GM19193 (cell line): Measurements from ENCODE around the gene MTG2.

Experiments
- POLR2A ChIP-seq: IDR thresholded peaks from 4 replicates; pipeline ENCODE4 v1.6.1; 2011; ENCODE audit not compliant: insufficient read depth, insufficient read length; ENCODE audit errors: extremely low read depth

Gene MTG2

DNA sequence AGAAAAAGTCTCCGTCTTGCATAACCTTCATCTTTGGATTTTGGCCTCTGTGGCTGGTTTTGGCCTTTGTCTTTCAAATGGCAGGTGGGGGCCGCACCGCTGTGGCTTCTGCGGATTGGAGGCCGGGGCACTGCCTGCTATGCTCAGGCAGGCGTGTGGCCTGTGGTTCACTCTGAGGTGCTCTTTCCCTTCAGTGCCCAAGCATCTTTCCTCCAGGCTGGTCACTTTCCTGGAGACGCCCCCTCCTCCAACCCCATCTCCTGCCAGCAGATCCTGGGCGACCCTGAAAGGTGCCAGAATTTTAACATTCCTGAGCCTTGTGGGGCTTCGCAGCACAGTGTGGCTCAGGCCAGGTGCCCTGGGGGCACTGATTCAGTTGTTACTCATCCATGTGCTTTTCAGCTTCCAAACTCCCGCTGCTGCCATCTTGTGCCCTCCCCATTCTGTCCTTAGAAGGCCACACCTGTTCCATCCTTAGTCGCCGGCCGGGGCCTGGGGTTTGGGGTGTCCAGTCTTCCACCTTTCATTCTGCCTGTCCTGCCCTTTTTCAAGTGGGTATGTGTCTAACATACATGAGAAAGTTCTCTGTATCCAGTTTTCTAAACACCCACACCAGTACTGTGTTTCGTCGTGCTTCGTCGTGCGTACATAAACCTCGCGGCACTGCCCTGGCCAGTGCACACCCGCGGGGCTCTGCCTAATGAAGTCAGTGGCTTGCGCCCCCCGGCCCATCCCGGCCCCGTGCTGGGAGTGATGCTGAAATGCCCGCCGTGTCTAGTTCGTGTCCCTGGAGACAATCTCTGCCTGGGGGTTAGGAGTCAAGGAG lies 27.2 kb upstream of the MTG2 start:
- TF ChIP-seq POLR2A = no peak

DNA sequence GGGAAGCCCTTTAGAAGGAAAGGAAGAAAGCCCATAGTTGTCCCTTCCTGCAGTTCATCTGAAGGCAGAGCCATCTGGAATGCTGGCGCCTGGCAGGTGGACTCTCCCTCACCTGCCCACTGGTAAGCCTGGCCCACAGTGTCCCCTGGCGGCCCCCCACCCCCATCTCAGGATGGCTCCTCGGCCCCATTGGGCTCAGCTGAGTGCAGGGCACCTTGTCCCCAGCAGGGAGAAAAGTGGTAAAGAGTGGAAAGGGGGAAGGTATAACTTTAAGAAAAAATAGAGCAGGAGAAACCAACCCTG lies 26.6 kb upstream of the MTG2 start:
- TF ChIP-seq POLR2A = no peak

DNA sequence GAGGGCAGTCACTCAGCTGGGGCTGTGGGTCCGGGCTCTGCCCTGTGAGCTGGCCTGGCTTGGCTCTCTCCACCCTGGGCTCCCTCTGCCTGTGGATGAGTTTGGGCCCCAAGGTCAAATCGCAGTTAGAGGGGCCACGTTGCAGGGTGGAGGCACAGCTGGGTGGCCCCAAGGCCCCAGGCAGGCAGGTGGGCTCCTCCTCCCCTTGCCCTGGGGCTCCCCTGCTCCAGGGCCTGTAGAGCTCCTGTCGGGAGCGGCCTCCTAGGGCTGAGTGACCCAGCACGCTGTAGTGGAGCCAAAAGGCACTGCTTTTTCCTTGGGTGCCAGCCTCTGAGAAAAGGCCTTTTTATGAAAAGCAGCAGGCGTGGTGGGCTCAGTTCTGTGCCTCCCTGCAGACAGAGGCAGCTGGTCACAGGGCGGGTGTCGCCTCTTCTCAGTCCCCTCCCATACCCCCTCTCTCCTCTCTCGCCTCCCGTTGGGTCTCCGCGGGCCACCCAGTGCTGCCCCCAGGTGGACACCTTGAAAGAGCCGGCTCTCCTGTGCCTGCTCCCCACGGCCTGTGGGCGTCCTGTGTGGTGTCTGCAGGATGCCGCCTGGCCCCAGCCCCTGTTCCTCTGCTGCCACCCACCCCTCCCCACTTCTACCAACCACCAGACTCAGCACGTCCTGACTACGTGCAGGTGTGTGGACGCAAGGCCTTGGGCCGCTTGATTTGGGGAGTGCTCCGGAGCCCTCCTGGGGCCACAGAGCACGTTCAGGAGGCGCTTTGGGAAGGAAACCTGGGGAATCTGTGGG lies 26.0 kb upstream of the MTG2 start:
- no peak for TF ChIP-seq POLR2A

DNA sequence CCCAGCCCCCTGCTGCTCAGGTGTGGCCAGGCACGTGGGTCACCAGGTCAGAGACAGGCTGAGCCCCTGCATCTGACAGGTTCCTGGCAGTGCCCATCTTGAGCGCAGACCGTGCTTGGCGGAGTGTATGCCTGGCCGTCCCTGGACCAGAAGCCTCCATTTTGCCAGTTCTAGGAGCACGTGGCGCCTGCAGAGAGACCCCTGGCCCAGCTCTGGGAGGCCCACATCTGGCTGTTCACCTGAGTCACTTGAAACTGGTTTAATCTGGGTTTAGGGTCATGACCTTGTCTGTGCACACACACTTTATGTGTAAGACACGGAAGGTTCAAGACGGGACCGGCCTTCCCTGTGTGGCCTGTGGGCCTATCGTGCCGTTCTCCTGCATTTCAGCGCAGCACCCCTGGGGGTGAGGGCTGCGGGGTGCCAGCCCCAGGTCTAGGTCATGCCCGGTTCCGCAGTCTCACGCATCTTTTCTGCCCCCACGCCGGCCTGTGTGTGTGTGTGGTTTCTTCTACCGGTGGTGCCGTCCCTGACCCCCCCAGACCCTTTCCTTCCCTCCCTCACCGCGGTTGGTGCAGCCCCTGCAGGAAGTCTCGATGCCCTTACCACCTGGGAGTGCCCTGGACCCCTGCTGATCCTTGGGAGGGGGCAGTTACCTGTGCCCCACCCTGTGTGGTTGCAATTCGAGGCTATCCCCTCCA lies 25.3 kb upstream of the MTG2 start:
- TF ChIP-seq POLR2A = no peak

DNA sequence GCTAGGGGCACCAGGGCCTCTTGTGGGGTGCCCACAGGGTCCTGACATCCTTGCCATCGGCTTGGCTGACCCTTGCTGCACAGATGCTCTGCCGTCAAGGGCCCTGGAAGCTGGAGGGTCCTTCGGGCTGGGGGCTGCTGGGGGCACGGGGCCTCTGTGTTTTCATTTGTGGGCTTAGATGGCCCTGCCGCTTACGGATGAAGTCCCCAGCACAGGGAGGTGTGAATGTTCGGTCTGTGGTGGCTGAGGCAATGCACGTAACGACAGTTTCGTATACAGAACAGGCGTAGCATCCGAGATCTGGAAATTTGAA lies 24.8 kb upstream of the MTG2 start:
- no peak for TF ChIP-seq POLR2A

DNA sequence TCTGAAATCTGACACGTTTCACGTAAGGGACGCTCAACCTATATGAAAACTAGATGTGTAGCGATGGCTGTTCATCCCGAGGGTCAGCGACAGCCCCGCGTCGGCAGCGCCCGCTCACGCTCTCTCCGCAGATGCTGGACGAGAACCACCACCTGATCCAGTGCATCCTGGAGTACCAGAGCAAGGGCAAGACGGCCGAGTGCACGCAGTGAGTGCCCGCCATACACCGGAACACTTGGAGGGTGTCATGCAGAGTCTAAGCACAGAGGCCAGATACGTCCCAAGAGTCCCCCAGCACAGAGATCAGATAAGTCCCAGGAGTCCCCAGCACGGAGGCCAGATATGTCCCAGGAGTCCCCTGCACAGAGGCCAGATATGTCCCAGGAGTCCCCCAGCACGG lies 24.3 kb upstream of the MTG2 start:
- TF ChIP-seq POLR2A = no peak

DNA sequence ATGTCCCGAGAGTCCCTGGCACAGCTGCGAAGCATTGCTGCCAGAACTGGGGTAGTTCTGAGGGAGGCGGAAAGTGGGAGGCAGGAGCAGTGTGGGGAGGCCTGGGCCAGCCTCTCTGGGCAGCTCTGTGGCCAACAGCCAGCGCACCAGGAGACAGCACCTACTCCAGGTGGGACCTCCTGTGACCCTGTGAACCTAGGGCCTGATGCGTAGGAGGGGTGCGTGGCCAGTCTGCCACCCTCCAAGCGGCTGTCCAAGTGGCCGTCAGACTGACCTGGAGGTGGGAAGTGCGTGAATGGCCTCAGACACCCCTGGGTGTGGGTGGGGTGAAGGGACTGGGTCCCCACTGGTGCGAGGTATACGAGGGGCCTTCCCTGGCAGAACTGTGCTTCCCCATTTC lies 23.8 kb upstream of the MTG2 start:
- TF ChIP-seq POLR2A = no peak

DNA sequence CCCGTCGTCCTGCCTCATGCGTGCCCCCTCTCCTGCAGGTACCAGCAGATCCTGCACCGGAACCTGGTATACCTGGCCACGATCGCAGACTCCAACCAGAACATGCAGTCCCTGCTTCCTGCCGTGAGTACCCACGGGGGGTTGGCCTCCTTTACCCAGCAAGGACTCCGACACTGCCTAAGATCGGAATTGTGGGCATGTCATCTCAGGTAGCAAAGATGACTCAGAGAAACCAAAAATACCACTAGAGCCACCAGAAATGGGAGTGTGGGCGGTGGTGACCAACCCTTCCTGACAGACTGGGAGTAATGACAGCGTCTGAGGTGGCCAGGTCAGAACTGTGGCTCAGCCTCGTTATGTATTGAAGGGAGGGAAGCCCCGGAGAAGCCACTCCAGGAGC lies 23.0 kb upstream of the MTG2 start:
- no peak for TF ChIP-seq POLR2A

DNA sequence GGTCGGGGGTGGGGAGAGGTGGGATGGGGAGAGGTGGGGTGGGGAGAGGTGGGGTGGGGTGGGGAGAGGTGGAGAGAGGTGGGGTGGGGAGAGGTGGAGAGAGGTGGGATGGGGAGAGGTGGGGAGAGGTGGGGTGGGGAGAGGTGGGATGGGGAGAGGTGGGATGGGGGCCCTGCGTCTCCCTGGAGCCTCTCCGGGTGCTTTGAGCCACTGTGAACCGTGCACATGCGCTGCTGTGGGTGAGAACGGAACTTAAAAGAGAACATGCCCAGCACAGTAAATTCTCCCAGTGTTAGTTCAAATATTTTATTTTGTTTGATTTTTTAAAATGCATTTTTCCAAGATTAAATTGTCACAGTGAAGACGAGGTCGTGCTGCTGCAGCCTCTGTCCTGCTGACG lies 22.6 kb upstream of the MTG2 start:
- no peak for TF ChIP-seq POLR2A

DNA sequence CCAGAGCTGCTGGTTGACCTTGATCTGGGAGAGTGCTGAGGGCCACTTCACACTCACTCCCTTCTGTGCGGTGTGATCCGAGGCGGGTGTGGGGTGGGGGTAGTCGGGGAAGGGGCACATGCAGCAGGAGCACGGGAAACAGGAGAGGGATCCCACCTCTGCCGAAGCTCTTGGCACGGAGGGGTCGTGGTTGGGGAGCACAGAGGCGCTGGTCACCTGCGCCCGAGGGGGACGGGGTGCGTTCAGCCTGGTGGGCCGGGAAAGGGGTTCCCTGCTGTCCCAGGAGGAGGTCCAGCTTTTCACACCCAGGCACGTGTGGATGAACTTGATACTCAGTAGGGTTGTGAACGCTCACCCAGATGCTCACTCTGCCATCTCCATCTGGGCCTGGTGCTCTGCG lies 22.0 kb upstream of the MTG2 start:
- no peak for TF ChIP-seq POLR2A

DNA sequence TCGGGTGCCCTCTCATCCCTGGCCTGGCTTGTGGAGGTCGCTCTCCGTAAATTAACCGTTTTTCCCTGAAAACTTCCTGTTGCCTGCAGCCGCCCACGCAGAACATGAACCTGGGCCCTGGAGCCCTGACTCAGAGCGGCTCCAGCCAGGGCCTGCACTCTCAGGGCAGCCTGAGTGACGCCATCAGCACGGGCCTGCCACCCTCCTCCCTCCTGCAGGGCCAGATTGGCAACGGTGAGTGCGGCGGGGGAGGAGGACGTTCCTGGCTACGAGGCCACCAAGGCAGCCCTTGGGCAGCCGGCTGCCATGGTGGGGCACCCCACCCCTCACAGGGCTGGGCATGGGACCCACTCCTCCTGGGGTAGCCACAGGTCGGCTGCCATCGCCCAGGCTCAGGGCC lies 21.5 kb upstream of the MTG2 start:
- TF ChIP-seq POLR2A = no peak

DNA sequence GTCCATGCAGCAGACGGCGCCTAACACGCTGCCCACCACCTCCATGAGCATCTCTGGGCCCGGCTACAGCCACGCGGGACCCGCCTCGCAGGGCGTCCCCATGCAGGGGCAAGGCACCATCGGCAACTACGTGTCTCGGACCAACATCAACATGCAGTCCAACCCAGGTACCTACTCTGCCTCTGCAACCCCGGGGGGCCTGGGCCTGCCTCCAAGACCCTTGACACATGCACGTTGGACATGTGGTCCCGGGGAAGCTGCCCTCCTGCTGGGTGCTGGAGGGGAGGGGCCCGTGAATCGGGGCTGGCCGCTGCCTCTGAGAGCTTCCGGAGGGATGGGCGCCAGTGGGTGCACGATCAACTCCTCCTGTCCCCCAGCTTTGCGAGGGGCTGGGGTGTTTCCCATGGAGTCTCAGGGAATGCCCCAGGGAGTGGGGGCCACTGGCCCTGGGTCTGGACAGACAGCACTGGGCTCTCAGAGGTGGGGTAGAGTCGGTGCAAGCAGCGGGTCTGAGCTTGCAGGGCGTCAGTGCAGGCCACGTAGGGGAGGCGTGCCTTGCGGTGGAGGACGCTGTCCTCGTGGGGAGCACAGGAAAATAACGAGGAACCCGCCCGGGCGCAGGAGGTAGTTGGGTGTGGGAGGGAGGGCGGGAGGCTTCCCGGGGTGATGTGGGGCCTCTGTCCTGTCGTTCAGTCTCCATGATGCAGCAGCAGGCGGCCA lies 19.9 kb upstream of the MTG2 start:
- no peak for TF ChIP-seq POLR2A

DNA sequence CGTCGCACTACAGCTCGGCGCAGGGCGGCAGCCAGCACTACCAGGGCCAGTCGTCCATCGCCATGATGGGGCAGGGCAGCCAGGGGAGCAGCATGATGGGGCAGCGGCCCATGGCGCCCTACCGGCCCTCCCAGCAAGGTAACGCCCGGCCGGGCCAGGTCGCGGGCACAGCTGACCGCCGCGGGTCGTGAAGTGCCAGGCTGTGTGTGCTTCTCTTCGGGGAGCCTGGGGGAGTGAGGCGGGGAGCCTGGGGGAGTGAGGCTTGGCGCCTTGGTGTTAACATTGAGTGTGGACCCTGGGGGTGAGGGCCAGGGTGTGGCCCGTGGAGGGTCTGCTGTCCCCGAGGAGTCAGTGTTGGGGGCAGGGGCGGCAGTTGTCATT lies 19.4 kb upstream of the MTG2 start:
- no peak for TF ChIP-seq POLR2A

DNA sequence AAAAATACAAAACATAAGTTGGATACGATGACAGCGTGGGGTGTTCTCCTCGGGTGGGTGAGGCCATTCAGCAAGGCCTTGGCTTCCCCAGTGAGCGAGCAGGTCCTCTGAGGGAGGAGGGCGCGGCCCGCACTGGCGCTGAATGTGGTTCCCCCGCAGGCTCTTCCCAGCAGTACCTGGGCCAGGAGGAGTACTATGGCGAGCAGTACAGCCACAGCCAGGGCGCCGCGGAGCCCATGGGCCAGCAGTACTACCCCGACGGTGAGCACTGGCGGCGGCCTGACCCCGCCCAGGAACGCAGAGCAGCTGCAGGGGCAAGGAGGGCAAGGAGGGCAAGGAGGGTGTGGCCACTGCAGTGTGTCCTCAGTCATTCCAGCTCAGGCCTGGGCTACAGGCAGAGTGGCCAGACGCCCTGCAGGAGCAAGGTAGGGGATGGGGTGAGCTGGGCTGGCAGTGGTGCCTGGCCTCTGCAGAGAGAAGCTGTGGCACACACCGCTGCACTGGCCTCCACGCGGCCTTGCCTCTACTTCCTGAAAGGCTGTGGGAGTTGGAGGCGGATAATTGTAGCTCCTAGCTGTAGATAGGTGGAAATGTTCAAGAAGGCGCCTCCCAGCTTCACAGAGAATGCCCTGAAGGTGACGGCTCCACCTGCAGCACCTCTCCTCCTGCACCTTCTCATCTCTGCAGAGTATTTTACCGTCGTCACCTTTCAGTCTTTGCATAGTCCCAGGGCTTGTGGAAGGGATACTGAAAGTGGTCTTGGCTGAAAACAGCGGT lies 18.7 kb upstream of the MTG2 start:
- TF ChIP-seq POLR2A = no peak
